ENCODE data around the gene KCNK2.

The KCNK2 gene

GRCh38 chr1:215071078-215071477 is 11.5 kb upstream of the KCNK2 start:
- no peaks in the 10 kb centered on the region for H3K79me2 ChIP-seq (ENCODE audit: insufficient read depth, low read depth)
- TF ChIP-seq CTCF (conservative IDR thresholded peaks at IDR 0.05; ENCODE audit: low read depth, low read length), result no peak
- no peak overlapping the region for H2AFZ ChIP-seq (ENCODE audit: low read depth)

GRCh38 chr1:215076322-215076721 is 6.2 kb upstream of the KCNK2 start:
- TF ChIP-seq CTCF (conservative IDR thresholded peaks at IDR 0.05; ENCODE audit: low read depth, low read length), result peak; percentile 38; the same call in 1 of the 2 replicates
- H3K27ac ChIP-seq, result no peak overlapping the region
- H2AFZ ChIP-seq (ENCODE audit: low read depth), result no peak overlapping the region
- H3K4me2 ChIP-seq, result no peak overlapping the region
- H3K4me1 ChIP-seq (ENCODE audit: low read depth, poor library complexity, severe bottlenecking), result no peaks in the 10 kb centered on the region
- no peak overlapping the region for H3K9ac ChIP-seq
- H4K20me1 ChIP-seq (ENCODE audit: insufficient read depth), result no peaks in the 10 kb centered on the region
- no peaks in the 10 kb centered on the region for H3K79me2 ChIP-seq (ENCODE audit: insufficient read depth, low read depth)
- no peaks in the 10 kb centered on the region for H3K27me3 ChIP-seq (ENCODE audit: insufficient read depth, low read depth)
- H3K36me3 ChIP-seq (ENCODE audit: insufficient read depth), result no peaks in the 10 kb centered on the region
- H3K4me3 ChIP-seq (IDR thresholded peaks at IDR 0.05; ENCODE audit: insufficient read depth, low read depth, low read length), result no peak overlapping the region

More at GRCh38 chr1:215071078-215071477, 11.5 kb upstream of the KCNK2 start:
- no peaks in the 10 kb centered on the region for H3K27me3 ChIP-seq (ENCODE audit: insufficient read depth, low read depth)
- H3K36me3 ChIP-seq (ENCODE audit: insufficient read depth), result no peaks in the 10 kb centered on the region
- H3K9ac ChIP-seq, result no peak overlapping the region
- no peaks in the 10 kb centered on the region for H3K4me1 ChIP-seq (ENCODE audit: low read depth, poor library complexity, severe bottlenecking)
- H3K4me3 ChIP-seq (IDR thresholded peaks at IDR 0.05; ENCODE audit: insufficient read depth, low read depth, low read length), result no peak overlapping the region
- H3K27ac ChIP-seq, result no peak overlapping the region
- H3K4me2 ChIP-seq, result no peak overlapping the region
- H4K20me1 ChIP-seq (ENCODE audit: insufficient read depth), result no peaks in the 10 kb centered on the region

GRCh38 chr1:215079456-215079855 is 3.1 kb upstream of the KCNK2 start:
- H3K4me2 ChIP-seq, result no peak overlapping the region
- no peak overlapping the region for H2AFZ ChIP-seq (ENCODE audit: low read depth)
- no peaks in the 10 kb centered on the region for H4K20me1 ChIP-seq (ENCODE audit: insufficient read depth)
- H3K9ac ChIP-seq, result no peak overlapping the region
- no peaks in the 10 kb centered on the region for H3K36me3 ChIP-seq (ENCODE audit: insufficient read depth)
- H3K4me3 ChIP-seq (IDR thresholded peaks at IDR 0.05; ENCODE audit: insufficient read depth, low read depth, low read length), result no peak overlapping the region
- no peak for TF ChIP-seq CTCF (conservative IDR thresholded peaks at IDR 0.05; ENCODE audit: low read depth, low read length)
- no peak overlapping the region for H3K27ac ChIP-seq
- no peaks in the 10 kb centered on the region for H3K4me1 ChIP-seq (ENCODE audit: low read depth, poor library complexity, severe bottlenecking)
- H3K79me2 ChIP-seq (ENCODE audit: insufficient read depth, low read depth), result no peaks in the 10 kb centered on the region
- H3K27me3 ChIP-seq (ENCODE audit: insufficient read depth, low read depth), result no peaks in the 10 kb centered on the region

GRCh38 chr1:215081661-215082531 is 641 bp upstream of the KCNK2 start:
- TF ChIP-seq CTCF (conservative IDR thresholded peaks at IDR 0.05; ENCODE audit: low read depth, low read length), result no peak
- H3K27me3 ChIP-seq (ENCODE audit: insufficient read depth, low read depth), result no peaks in the 10 kb centered on the region
- H3K4me2 ChIP-seq, result no peak overlapping the region
- no peaks in the 10 kb centered on the region for H4K20me1 ChIP-seq (ENCODE audit: insufficient read depth)
- H3K4me1 ChIP-seq (ENCODE audit: low read depth, poor library complexity, severe bottlenecking), result no peaks in the 10 kb centered on the region
- H2AFZ ChIP-seq (ENCODE audit: low read depth), result no peak overlapping the region
- H3K79me2 ChIP-seq (ENCODE audit: insufficient read depth, low read depth), result no peaks in the 10 kb centered on the region
- H3K27ac ChIP-seq, result no peak overlapping the region
- no peak overlapping the region for H3K9ac ChIP-seq
- no peak overlapping the region for H3K4me3 ChIP-seq (IDR thresholded peaks at IDR 0.05; ENCODE audit: insufficient read depth, low read depth, low read length)
- H3K36me3 ChIP-seq (ENCODE audit: insufficient read depth), result no peaks in the 10 kb centered on the region
